ENCODE measurements around the gene VWC2L.

Gene VWC2L

GRCh38 chr2:214477305-214477704 is 66.5 kb downstream of the VWC2L start:
- POLR2A ChIA-PET = no interaction called here
- CTCF ChIA-PET = interaction anchor here (0.9 to 1.8 kb wide), 3 partner anchors 12 to 110 kb away, joined by 3 to 6 read pairs (median 4); no protein-coding TSS in a partner anchor
- no peak for DNase-seq (ENCODE audit: extremely low spot score)
- TF ChIP-seq CTCF (IDR thresholded peaks at IDR 0.05; ENCODE audit: control extremely low read depth, extremely low read depth, low read depth, missing control alignments) = no peak

- TF ChIP-seq CTCF (IDR thresholded peaks at IDR 0.05; ENCODE audit: control extremely low read depth, extremely low read depth, low read depth, missing control alignments) = no peak
- ChIA-PET POLR2A (no interaction called here), CTCF (interaction anchor here (0.9 to 1.6 kb wide), 3 partner anchors 8 to 23 kb away, joined by 3 to 4 read pairs (median 3); no protein-coding TSS in a partner anchor)
- no peak for DNase-seq (ENCODE audit: extremely low spot score)
These were observed 70.3 kb downstream of the VWC2L start for GRCh38 chr2:214481204-214481603.

- ChIA-PET CTCF (interaction anchor here (1.5 kb wide), 1 partner anchor 9 kb away, joined by 4 read pairs; no protein-coding TSS in a partner anchor), POLR2A (no interaction called here)
- DNase-seq (ENCODE audit: extremely low spot score) = no peak
- no peak for TF ChIP-seq CTCF (IDR thresholded peaks at IDR 0.05; ENCODE audit: control extremely low read depth, extremely low read depth, low read depth, missing control alignments)
These were observed 71.9 kb downstream of the VWC2L start for GRCh38 chr2:214482728-214483127.

- no peak for TF ChIP-seq CTCF (IDR thresholded peaks at IDR 0.05; ENCODE audit: control extremely low read depth, extremely low read depth, low read depth, missing control alignments)
- DNase-seq (ENCODE audit: extremely low spot score) = no peak
- ChIA-PET POLR2A (no interaction called here), CTCF (interaction anchor here (1.2 kb wide), 1 partner anchor 13 kb away, joined by 3 read pairs; no protein-coding TSS in a partner anchor)
These were observed 73.4 kb downstream of the VWC2L start for GRCh38 chr2:214484239-214484638.

GRCh38 chr2:214484701-214485100 is 73.8 kb downstream of the VWC2L start:
- TF ChIP-seq CTCF (IDR thresholded peaks at IDR 0.05; ENCODE audit: control extremely low read depth, extremely low read depth, low read depth, missing control alignments) = no peak
- no peak for DNase-seq (ENCODE audit: extremely low spot score)
- ChIA-PET POLR2A (no interaction called here), CTCF (interaction anchor here (1.2 kb wide), 1 partner anchor 12 kb away, joined by 3 read pairs; no protein-coding TSS in a partner anchor)

GRCh38 chr2:214489181-214489580 is 78.3 kb downstream of the VWC2L start:
- ChIA-PET POLR2A (no interaction called here), CTCF (interaction anchor here (0.8 to 1.5 kb wide), 2 partner anchors 8 to 11 kb away, joined by 3 to 4 read pairs; no protein-coding TSS in a partner anchor)
- no peak for DNase-seq (ENCODE audit: extremely low spot score)
- no peak for TF ChIP-seq CTCF (IDR thresholded peaks at IDR 0.05; ENCODE audit: control extremely low read depth, extremely low read depth, low read depth, missing control alignments)
